Measurements from ENCODE around the gene DNAJB1.
A peak's percentile ranks its signal among the peaks of the same experiment; 100 is the strongest.

The DNAJB1 gene

GRCh38 chr19:14473978-14474578 lies 44.1 kb downstream of the DNAJB1 start:
- no peak for DNase-seq (ENCODE audit: low spot score)
- no peak for FAIRE-seq

- DNase-seq (ENCODE audit: low spot score) = no peak
- FAIRE-seq = no peak
These were observed 44.9 kb downstream of the DNAJB1 start for GRCh38 chr19:14473073-14473977.

GRCh38 chr19:14472202-14472938 lies 45.8 kb downstream of the DNAJB1 start:
- DNase-seq (ENCODE audit: low spot score) (peak; percentile 61), FAIRE-seq (no peak)

- DNase-seq (ENCODE audit: low spot score) = no peak
- no peak for FAIRE-seq
These were observed 46.6 kb downstream of the DNAJB1 start for GRCh38 chr19:14471436-14472187.

DNA sequence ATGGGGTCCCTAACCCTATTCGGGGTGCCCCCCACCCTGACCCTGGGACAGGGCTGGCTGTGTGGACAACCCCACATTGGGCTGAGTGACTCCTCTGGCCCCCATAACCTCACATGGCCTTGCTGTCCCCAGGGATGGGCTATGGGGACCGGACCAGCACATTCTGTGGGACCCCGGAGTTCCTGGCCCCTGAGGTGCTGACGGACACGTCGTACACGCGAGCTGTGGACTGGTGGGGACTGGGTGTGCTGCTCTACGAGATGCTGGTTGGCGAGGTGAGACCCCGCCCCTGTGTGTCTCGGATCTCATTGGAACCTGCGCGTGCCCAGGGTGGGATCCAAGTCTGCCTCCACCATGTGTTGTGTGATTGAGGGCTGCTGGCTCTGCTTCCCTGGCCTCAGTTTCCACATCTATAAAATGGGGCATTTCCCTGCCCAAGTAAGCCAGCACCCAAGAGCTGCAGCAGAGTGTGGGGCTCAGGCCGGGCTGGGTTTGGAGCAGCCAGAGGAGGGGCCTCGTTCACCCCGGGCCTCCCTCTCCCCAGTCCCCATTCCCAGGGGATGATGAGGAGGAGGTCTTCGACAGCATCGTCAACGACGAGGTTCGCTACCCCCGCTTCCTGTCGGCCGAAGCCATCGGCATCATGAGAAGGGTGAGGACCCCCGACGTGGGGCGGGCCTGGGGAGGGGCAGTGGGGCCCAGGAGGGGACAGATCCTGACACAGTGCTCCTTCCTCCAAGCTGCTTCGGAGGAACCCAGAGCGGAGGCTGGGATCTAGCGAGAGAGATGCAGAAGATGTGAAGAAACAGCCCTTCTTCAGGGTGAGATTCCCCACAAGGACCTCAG lies 47.9 kb downstream of the DNAJB1 start:
- no peak for DNase-seq (ENCODE audit: low spot score)
- no peak for FAIRE-seq

GRCh38 chr19:14467816-14468215 lies 50.4 kb downstream of the DNAJB1 start:
- FAIRE-seq (no peak), DNase-seq (ENCODE audit: low spot score) (no peak)

- FAIRE-seq (no peak), DNase-seq (ENCODE audit: low spot score) (no peak)
These were observed 50.8 kb downstream of the DNAJB1 start for GRCh38 chr19:14467391-14467790.

Measured in urothelium cell line (cell line).